ENCODE data around the gene S100A11.

DNA sequence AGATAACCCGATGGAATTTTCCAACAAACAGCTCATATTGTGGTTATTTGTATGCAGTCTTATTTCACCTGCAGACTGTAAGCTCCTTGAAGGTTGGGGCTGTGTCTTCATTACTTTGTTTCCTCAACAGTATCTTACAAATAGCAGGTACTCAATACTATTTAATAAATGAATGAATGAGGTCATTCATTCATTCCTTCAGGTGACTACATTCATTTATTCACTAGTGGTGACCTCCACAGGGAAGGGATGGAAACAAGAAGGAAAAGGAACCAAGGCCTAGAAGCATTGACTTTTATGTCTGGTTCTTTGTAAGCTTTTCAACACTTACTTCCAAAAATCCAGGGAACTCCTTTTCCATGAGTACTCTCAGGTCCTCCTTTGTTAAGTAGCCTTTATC is 51.0 kb downstream of the S100A11 start:
- TF ChIP-seq POLR2AphosphoS5 (IDR thresholded peaks at IDR 0.05; ENCODE audit: low read depth, low read length): no peak
- TF ChIP-seq POLR2A (IDR thresholded peaks at IDR 0.05; ENCODE audit: low read depth, low read length): no peak

All from GM12891 (cell line).